NCI-H2081 (cell line): ENCODE data around the gene WBP2.
"Not testable (repeated sequence)": the region's sequence is repeated elsewhere in the genome, so short reads cannot be mapped to it uniquely, and the experiment has no call there.

ENCODE experiments used
- DNase-seq, 2 experiments: peaks; one replicate each; lab custom pipeline; 2025; lab: John Stamatoyannopoulos, UW

WBP2 gene

DNA sequence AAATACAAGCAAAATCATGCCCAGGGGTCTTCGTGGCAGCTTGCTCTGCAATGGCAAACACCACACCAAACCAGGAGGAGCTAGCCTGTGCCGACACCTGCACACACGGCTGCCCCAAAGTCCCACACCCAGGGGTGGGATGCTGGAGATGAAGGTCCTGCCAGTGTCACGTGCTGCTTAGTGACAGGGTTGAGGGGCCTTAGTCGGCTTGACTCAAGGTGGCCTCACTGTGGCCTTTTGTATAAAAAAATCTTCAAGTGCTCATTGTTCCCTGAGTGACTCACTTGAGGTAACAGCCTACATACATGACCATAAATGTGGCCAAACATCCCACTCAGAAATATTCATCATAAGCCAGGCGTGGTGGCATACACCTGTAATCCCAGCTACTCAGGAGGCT is 34.3 kb upstream of the WBP2 start:
- no peak for DNase-seq

DNA sequence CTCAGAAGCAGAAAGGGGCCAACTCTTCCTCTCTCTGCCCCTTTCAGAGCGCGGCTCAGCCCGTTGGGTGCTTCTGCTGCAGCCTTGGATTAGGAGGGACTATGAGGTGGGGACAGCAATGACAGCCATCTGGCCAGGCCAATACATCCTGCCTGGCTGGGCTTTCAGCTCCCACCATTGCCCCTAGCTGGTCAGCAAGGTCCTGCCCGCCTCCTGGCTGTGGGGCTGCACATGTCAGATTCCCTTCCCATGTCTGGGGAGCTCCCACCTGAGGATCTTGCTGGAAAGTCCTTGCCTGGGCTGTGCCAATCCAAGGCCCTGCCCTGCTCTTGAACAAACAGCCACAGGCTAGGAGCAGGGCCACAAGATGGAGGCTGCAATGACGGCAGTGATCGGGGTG is 33.3 kb upstream of the WBP2 start:
- DNase-seq: no peak

DNA sequence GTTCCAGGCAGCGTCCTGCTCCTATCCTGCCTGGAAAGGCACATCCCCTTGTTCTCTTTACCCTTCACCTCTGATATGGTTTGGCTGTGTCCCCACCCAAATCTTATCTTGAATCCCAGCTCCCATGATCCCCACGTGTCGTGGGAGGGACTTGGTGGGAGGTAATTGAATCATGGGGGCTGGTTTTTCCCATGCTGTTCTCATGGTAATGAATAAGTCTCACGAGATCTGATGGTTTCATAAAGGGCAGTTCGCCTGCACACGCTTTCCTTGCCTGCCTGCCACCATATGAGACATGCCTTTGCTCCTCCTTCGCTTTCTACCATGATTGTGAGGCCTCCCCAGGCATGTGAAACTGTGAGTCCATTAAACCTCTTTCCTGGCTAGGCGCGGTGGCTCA is 30.7 kb upstream of the WBP2 start:
- not testable (repeated sequence) for DNase-seq

DNA sequence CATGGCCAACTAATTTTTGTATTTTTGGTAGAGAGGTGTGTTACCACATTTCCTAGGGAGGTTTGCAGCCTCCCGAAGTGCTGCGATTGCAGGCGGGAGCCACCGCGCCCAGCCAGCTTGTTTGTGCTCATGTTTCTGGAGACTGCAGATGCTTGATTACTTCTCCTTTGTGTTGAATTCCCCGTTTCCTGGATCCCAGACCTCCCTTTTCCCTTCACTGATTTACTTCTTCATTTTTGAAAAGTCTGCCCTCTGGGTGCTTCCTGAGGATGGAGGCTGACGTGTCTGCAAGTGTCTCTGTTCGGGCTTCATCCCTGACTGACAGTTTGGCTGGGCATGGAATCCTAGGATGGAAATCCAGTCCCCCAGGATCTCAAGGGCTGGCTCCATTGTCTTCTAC is 30.3 kb upstream of the WBP2 start:
- DNase-seq: no peak

DNA sequence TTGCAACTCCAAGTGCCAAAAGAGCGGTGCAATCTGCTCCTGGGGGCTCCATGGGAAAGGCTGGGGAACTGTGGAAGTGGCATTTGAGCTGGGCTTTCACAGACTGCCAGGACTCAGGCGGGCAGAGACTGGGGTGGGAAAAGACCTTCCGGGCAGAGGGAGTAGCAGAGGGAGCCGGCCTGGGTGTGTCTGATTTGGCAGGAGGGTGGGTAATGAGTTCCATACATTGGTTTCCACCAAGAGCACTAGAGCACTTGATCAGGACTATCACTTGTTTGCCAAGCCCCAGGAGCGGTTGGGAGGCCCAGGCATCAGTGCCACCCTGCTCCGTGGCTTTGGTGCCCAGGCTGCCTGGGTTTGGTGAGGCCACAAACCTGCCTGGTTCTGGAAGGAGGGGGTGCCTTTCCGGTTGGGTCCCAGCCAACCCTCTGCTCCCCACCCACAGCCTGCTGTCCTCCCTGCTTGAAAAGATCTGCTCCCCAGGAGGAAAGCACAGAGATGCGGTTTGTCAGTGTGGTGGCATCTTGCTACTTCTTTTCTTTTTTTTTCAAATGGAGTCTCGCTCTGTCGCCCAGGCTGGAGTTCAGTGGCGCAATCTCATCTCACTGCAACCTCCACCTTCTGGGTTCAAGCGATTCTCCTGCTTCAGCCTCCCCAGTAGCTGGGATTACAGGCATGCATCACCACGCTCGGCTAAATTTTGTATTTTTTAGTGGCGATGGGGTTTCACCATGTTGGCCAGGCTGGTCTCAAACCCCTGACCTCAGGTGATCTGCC is 26.7 kb upstream of the WBP2 start:
- no peak for DNase-seq

DNA sequence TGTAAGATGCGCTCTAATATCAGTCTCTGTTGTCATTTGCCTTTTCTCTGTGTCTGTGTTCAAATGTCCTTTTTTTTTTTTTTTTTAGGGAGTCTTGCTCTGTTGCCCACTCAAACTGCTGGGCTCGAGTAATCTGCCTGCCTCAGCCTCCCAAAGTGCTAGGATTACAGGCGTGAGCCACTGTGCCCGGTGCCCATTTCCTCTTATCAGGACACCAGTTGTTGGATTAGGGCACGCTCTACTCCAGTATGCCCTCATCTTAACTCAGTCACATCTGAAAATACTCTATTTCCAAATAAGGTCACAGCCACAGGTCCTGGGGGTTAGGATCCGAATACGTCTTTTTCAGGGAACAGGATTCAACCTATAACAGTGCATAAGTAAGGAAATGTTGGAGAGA is 25.1 kb upstream of the WBP2 start:
- DNase-seq: no peak

DNA sequence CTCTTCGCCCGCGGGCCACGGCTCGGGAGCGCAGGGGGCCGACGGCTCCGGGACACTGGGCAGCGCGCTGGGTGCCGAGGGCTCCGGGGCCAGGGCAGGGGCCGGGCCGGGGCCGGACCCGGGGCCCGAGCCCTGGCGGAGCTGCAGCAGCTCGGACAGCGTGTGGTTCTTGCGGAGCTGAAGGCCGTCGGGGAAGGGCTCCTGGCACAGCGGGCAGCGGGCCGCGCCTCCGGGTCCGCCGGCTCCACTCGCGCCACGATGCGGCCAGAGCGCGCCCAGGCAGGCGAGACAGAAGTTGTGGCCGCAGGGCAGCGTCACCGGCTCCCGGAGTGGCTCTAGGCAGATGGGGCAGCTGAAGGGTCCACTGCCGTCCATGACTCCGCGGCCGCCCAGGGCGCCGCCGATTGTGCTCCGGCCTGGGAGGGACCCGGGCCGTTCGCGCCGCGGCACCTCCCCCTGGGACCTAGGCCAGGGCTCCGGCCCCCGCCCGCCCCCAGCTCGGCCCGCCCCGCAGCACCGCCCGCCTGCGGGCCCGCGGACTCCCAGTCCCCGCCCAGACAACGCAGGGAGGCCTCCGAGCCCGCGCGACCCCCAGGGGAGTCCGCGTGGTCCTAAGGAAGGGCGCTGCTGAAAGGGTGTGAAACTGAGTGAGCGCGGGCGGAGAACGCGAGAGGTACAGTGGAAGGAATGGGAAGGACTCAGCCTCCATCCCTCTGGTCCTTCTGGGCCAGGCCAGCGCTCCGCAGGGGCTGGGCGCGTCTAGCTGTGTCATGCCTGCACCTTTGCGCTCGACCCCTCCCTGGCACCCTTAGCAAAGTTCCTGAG is 23.3 kb upstream of the WBP2 start, which contains the start of gene TRIM47:
Gene TRIM47, minus strand, starts transcription at position 408 of the 825 bp plus-strand sequence. Its CDS starts 33 bp downstream, at position 375.
- peak; percentile 59 to 70 for DNase-seq

DNA sequence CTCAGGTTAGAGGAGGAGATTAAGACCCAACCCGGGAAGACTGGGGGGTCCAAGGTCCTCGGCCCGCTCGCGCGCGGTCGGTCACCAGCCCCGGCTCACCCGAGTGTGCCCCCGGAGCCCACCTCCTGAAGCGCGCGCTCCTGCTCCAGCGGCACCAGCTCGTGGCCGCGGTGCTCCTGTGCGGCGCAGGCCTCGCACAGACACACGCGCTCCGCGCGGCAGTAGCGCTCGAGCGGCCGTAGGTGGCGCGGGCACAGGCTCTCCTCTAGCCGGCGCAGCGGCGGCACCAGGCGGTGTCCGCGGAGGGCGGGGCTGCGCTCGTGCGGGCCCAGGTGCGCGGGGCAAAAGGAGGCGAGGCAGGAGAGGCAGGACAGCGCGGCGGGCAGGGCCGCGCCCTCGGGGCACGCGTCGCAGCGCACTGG is 22.6 kb upstream of the WBP2 start:
- peak; percentile 72 to 74 for DNase-seq

DNA sequence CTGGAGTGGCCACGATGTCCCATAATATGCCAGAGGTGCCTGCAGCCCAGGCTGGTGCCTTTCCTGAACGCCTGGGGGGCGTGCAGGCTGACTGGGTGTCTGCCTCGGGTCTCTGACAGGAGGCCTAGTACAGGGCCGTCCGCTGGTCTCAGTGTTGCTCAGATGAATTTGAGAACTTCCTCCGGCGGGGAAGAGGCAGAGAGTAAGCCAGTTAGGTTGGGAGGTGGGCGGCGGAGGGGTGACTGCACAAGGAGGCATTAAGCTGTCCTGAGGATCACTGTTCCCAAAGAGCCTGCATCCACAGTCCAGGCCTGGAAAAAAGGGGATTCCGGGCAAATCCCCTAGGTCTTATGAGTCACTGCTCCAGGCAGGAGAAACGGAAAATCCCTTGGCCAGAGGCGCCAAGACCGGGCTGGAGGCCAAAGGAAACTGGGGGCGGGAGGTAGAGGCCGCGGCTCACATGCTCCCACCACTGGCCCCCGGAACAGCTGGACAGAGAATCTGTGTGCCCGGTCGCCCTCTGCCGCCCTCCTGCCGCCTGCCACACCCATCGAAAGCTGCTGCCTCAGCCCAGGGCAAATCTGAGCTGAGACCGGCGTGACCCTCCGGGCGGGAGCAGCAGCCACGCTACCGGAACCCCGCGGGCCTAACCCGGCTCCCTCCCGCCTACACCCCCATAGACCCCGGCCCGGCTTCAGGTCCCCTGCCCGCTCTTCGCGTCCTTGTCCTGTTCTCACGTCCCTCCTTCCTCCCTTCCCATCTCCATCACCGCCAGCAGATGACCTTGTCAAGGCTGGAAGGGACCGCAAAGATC is 22.0 kb upstream of the WBP2 start:
- peak; percentile 50 to 59 for DNase-seq

DNA sequence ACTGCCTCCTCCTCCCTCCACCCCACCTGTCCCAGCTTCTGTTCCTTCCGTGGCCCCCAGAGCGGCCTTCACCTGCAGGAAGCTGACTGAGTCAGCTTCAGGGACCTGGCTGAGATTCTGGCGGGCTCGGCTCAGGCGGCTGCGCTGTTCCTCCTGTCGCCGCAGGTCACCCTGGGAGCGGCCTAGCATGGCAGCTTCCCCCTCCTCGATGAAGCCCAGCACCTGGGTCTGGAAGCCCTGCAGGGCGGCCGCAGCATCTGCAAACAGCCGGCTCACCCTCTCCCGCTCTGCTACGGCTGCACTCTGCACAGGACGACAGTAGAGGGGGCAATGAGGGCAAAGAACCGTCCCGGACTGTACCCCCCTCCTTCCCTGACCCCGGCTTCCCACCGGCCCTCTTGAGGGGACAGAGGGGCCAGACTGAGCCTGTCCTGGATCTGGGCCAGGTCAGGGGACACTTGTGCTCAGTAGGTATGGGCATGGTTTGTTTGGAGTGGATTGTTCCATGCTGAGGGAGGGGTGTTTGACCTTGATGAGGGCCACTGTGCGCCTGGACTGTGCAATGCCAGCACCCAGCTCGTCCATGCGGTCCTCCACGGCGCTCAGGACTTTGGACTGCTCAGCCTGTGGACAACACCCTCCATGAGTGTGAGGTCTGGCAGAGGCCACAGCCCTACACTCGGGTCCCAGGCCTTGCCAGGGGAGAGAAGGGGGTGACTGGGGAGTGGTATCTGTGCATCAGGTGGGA is 21.2 kb upstream of the WBP2 start:
- DNase-seq: peak; percentile 93 to 97

DNA sequence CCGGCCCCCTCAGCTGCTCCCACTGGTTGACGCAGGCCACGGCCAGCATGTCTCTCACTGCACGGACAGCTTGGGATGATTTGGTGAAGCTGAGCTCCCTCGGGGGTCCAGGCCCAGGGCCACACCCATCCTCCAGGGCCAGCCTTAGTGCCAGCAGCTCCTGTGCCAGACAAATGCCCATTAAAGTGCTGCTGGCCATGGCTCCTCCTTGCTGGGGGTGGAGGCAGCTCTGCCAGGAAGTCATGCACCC is 20.7 kb upstream of the WBP2 start:
- no peak for DNase-seq

DNA sequence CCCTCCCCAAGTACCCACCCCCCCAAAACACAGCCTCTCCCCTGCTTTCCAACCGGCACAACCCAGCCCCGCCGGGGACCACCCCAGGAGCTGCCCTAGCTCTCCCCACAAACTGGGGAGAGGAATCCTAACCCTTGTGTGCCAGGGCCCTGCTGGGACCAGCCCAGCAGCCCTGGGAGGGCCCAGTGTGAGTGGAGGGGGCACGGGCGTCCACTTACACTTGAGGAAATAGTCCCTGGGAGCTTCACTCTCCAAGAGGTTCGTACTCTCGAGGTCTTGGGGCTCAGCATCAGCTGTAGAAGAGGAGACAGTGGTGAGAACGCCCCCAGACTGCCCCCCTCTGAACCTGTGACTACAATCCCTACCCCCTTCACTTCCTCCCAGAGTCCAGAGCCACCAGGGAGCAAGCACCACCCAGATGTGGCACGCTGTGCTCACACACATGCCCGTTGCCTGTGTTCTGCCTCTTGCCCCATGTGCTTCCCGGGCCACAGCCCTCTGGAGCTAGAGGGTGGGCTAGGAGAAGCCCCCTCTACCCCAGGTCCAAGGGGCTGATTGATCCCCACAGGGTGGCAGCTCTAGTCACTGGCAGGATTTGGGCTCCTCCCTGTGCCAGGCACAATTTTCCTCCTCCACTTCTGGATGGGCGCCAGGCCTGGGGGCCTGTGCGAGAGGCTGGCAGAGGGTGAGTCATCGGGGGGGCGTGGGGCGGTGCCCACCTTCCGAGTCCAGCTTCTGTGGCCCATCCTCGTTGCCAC is 20.2 kb upstream of the WBP2 start:
- peak; percentile 80 to 91 for DNase-seq

DNA sequence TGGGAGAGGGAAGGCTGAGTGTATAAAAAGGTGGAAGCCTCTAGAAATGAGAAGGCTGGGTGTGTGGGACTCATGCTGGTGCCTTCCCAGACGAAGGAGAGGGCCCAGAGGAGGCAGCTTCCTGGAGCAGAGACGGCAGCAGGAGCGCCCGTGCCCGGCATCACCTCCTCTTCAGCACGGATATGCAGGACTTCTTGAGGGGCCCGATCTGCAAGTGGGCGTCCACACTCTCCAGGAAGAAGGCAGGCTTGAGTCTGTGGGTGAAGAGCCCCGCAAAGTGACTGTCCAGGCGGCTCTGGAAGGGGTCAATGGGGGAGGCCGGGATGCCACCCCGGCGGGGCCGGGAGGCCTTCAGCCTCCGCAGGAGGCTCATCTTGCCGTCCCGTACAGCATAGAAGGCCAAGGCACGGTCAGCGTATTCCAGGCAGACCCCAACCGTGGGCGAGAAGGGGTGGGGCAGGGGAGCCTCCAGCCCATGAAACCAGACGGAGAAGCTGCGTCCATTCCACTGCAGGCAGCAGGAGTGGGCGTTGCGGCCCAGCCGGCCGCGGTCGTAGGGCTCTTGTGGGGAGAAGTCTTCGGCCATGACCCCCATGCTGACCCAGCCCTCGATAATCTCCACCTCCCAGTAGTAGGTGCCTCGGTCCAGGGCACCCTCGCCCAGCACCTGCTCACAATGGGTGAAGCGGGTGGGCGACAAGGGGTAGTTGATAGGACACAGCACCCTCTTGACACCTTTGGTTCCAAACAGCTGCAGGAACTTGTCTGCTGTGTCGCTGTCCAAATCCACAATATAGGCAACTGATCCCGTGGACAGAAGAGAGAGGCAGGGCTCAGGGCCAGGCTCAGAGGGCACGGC is 19.4 kb upstream of the WBP2 start:
- no peak for DNase-seq

DNA sequence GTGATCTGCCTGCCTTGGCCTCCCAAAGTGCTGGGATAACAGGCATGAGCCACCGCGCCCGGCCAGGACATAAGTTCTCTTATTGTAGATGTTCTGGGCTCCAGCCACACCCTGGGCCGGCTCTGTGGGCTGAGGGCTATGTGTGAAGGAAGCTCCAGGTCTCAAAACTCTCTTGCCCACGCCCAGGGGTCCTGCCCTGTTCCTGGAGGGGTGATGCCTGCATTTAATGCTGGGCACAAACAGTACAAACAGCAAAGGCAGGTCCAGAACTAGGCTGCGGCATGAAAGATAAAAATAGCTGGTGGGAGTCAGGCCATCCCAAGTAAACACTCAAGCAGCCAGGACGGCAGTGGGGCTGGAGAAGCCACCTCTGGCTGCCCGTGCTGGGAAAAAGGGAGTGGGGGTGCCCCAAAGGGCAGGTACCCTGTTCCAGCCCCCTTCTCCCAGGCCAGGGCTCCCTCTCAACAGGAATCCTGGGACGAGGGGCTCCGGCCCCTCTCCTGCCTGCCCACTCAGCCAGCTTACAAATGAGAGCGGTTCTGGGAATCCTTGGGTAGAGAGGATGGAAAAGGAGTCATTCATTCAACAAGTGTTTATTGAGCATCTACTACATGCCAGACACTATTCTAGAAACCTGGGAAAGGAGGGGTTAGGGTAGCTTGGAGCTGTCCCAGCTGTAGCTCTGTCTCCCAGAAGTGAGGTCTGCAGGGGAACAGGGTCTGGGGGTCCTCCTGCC is 18.6 kb upstream of the WBP2 start:
- no peak for DNase-seq

DNA sequence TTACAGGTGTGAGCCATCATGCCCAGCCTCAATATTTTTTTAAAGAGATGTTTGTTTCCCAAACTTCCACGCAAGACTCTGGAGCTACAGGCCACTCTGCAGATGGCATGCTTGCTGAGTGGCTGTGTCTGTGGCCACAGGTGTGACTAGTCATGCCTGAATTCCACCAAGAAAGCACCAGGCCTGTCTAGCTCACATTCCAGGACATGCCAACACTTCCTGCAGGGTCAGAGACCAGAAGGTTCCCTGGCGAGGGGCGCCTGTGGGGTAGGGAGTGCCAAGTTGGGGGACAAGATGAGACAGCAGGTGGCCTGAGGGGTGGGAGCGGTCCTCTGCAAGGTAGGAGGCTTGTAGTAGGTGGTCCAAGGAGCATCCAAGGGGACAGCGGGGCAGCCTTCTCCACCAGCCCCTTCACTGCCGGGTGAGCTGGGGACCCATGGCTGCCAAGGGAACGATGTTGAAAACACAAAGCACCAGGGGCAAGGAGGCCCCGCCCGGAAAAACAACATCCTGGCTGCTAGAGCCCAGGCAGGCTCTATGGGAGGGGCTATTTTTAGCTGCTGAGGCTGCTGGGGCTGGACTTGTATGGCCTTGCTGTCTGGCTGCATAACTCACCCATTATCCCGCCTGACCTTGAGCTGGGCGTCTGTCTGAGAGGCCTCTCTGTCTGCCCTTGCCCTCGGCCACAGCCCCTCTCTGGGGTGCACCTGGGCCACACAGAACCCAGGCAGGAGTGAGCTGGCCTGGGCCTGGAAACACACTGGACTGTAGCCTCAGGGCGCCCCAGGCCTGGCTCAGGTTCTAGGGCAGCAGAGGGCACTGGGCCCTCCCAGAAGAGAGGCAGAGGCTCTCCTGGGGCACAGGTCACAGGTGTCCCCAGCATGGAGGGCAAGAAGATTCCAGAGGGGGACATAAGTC is 17.6 kb upstream of the WBP2 start:
- DNase-seq: peak; percentile 40 to 59

DNA sequence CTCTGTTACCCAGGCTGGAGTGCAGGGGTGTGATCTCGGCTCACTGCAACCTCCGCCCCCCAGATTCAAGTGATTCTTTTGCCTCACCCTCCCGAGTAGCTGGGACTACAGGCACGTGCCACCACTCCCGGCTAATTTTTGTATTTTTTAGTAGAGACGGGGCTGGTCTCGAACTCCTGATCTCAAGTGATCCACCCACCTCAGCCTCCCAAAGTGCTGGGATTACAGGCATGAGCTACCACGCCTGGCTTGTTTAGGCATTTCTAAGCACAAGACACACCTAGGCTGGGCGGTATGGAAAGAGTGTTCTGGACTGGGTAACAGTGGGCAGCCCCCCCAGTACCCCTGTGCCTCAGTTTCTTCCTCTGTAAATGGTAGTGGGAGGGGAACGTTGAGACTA is 15.1 kb upstream of the WBP2 start:
- DNase-seq: not testable (repeated sequence)

DNA sequence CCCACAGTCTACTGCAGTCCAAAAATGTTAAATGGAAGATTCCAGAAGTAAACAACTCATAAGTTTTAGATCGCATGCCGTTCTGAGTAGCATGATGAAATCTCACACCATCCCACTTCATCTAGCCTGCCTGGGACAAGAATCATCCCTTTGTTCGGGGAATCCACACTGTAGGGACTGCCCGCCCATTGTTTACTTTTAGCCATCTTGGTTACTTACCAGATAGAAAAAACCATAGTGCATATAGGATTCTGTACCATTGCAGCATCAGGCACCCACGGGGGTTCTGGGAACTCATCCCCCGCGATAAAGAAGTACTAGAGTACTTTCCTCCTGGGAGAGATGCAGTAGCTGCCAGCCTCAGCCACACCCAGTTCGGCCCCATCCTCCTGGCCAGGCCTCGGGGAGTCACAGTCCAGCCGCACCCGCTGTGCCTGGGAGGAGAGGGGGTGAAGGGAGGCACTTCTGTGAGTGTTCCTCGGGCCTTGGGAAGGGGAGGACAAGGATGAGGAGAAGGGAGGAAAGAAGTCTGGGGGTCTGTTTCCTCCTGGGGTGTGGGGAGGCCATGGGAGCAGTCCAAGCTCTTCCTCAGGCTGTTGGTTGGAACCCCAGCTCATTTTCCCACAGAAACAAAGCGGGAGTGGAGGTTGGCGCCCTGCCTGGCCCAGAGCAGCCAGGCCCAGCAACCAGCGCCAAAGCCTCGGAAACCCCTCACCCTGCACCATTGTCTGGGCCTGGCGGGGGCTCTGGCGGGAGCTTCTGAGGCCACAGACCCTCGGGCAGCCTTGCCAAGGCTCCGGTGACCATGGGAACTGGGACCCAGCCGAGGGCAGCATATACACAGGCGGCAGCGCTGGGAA is 14.4 kb upstream of the WBP2 start:
- DNase-seq: no peak
